ENCODE measurements around the gene DMWD.
A peak's percentile ranks its signal among the peaks of the same experiment; 100 is the strongest.

DMWD gene

DNA sequence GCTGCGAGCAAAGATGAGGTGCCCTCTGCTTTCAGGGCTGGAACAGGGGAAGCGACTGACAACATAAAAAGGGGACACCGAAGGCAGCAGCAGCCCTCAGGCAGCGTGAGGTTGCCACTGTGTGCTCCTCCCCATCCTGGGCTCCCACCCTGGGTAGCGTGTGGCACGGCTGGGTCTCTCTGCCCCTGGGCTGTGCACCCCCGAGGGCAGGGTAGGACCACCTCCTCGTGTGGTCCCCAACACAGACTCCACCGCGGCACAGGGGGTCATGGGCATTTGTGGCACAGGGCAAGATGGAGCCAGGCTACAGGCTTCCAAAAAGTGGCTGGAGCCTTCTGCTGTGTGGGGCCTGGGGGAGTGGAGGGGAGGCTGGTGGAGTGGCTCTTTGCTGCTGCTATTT, 28.9 kb upstream of the DMWD start:
- TF ChIP-seq, protein P1, sequence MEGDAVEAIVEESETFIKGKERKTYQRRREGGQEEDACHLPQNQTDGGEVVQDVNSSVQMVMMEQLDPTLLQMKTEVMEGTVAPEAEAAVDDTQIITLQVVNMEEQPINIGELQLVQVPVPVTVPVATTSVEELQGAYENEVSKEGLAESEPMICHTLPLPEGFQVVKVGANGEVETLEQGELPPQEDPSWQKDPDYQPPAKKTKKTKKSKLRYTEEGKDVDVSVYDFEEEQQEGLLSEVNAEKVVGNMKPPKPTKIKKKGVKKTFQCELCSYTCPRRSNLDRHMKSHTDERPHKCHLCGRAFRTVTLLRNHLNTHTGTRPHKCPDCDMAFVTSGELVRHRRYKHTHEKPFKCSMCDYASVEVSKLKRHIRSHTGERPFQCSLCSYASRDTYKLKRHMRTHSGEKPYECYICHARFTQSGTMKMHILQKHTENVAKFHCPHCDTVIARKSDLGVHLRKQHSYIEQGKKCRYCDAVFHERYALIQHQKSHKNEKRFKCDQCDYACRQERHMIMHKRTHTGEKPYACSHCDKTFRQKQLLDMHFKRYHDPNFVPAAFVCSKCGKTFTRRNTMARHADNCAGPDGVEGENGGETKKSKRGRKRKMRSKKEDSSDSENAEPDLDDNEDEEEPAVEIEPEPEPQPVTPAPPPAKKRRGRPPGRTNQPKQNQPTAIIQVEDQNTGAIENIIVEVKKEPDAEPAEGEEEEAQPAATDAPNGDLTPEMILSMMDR (IDR thresholded peaks at IDR 0.05; ENCODE audit: borderline replicate concordance, insufficient read depth, low read depth, low read length), result no peak
- H3K4me3 ChIP-seq (ENCODE audit: low read depth, low read length), result no peak overlapping the region

DNA sequence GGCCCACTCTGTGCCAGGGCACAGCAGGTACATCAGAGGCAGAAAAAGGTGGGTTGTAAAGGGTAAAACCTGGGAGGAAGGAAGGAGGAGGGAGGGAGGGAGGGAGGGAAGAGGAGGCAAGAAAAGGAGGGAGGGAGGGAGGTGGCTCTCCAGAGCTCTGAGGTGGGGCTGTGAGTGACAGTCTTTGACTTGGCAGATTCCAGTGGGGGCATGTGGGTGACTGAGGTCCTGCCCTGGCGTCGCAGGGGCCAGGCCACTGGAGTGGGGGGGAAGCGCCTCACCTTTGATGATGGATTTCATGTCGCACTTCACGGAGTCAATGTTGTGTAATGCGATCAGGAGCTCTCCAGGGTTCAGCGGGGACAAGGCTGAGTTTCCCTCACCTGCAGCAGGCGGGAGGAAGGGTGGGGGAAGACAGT, 28.5 kb upstream of the DMWD start:
- TF ChIP-seq, protein P1 (IDR thresholded peaks at IDR 0.05; ENCODE audit: borderline replicate concordance, insufficient read depth, low read depth, low read length), result no peak
- H3K4me3 ChIP-seq (ENCODE audit: low read depth, low read length), result no peak overlapping the region

DNA sequence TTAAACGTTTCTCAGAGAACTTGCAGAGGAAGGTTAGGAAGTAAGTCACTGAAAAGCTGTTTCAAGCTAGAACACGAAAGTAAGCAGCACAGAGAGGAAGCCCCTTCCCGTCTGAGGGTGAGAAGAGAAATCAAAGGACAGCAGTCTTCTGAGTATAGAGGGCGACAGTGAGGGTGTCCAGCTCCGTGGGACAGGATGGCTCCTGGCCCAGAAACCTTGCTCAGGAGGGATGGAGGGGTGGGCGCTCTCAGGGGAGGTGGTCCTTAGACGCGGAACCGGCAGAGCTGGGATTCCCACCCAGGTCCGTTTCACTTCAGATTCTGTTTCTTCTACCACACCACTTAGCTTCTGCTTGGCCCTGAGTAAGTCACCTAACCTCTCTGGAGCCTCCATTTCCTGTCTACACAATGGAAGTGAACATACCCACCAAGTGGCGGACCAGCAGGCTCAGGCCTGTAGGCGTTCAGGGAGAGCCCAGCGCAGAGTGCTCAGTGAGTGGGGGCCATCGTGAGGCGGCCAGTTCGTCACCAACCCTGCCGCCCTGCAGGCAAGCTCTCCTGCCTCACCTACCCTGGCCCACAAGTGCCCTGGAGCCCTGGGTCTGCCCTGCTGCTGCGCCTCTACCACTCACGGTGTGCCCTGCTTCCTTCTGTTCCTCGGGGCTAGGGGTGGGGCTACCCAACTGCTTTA, 27.9 kb upstream of the DMWD start:
- H3K4me3 ChIP-seq (ENCODE audit: low read depth, low read length), result no peak overlapping the region
- TF ChIP-seq, protein P1 (IDR thresholded peaks at IDR 0.05; ENCODE audit: borderline replicate concordance, insufficient read depth, low read depth, low read length), result no peak

DNA sequence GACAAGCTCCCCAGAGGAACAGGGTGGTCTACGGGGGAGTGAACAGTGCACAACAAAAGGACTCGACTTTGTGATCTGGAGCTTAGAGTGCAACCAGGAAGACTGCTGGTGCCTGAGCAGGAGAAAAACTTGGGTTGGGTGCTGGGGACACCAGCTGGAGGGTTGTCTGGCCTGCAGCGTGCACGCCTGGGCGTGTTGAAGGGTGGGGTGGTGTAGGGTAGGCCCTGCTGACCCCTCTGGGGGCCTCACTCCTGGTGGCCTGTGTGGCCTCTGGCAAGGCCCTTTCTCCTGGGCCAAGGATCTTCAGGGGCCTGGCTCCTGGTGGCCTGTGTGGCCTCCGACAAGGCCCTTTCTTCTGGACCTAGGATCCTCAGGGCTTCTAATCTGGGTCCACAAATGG, 27.1 kb upstream of the DMWD start:
- no peak overlapping the region for H3K4me3 ChIP-seq (ENCODE audit: low read depth, low read length)
- TF ChIP-seq, protein P1 (IDR thresholded peaks at IDR 0.05; ENCODE audit: borderline replicate concordance, insufficient read depth, low read depth, low read length), result no peak

DNA sequence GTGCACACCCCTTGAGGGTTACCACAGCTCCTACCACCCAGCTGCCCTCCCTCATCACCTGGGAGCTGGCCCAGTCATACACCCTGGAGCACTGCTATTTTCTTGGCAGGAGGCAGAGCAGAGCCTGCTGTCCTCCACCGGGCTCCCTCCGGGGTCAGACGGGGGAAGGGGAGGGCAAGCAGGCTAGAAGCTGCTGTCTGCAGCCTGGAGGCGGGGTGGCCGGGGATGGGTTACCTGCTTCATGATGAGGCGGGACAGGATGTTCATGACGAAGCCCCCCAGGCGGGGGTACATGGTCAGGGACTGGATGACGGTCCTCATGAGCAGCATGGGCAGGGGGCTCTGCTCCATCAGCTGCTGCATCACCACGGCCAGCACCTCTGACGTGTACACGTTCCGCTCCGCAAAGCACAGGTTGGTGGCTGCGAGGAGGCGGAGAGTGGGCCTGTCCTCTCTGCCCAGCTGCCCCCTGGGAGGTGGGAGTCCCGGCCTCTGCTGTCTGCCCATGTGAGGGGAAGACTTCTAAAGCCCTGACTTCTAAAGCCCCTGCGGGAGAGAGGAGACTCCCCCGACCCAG, 25.2 kb upstream of the DMWD start:
- H3K4me3 ChIP-seq (ENCODE audit: low read depth, low read length), result no peak overlapping the region
- TF ChIP-seq, protein P1 (IDR thresholded peaks at IDR 0.05; ENCODE audit: borderline replicate concordance, insufficient read depth, low read depth, low read length), result no peak

DNA sequence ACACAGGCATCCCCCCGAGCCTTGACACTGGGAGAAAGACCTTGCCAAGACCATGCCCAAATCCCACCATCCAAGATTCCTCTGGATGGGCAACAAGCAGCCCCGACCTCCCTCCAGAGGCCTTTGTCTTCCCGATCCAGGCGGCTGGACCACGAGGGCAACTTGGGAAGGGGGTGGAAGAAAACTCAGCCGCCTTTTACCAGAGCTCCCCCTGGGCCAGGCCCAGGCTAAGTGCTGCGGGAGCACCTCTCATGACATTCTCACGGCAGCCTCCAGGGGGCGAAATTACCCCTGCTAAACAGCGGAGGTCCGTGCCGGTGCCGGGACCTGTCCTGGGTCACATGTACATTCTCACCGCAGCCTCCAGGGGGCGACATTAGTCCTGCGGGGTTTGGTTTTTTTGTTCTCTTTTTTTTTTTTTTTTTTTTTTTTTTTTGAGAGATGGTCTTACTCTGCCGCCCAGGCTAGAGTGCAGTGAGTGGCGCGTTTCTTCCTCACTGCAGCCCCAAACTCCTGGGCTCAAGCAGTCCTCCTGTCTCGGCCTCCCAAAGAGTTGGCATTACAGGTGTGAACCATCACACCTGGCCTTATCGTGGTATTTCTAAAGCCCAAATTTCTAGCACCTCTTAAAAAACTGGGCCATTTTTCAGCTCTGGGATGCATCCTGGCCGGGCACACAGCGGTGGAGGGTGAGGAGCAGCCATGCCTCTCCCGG, 24.5 kb upstream of the DMWD start:
- H3K4me3 ChIP-seq (ENCODE audit: low read depth, low read length), result no peak overlapping the region
- TF ChIP-seq, protein P1 (IDR thresholded peaks at IDR 0.05; ENCODE audit: borderline replicate concordance, insufficient read depth, low read depth, low read length), result peak; percentile 94
